ENCODE measurements around the gene ZNF467.

- TF ChIP-seq CTCF (IDR thresholded peaks at IDR 0.05) (no peak), POLR2A (IDR thresholded peaks at IDR 0.05) (no peak)
Observed at GRCh38 chr7:149767068-149767467, 6.3 kb downstream of the ZNF467 start.
